ENCODE data around the gene ZBTB8OS. TPM values are rescaled to one million over a fixed set of nuclear protein-coding genes. Genes with fewer than 3 reads are reported as not detected.

ZBTB8OS gene
- total RNA-seq, 2 donors from 2014 or later, result 12.5 to 22.7 TPM

DNA sequence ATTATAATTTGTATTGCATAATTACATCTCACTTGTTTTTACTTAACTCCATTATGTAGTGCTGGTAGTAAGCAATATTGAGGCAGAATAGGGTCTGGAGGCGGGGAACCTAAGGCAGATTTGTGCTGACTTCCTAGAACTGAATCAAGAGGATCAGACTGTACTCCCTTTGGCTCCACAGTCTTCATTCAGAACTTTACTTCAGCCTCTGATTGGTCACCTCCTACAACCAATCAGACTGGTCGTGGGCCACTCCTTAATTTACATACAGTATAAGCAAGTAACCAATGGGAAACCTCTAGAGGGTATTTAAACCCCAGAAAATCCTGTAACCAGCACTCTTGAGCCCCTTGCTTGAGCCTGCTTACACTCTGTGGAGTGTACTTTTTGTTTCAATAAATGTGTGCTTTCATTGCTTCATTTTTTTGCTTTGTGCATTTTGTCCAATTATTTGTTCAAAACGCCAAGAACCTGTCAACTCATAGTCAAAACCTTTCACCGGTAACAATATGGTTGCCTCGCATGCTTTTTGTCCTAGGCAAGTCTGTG, 31.6 kb downstream of the ZBTB8OS start:
- H3K27ac ChIP-seq, result no peak overlapping the region
- no peaks in the 10 kb centered on the region for H3K4me1 ChIP-seq
- no peak for DNase-seq
- no peak for TF ChIP-seq POLR2A (IDR thresholded peaks at IDR 0.05)
- TF ChIP-seq CTCF (IDR thresholded peaks at IDR 0.05), result no peak
- H3K27me3 ChIP-seq, result no peaks in the 10 kb centered on the region
- H3K36me3 ChIP-seq (replicated peaks in 1 of 2; ENCODE audit: insufficient read depth in 1 of 2, low read depth in 2 of 2), result no peaks in the 10 kb centered on the region
- H3K9me3 ChIP-seq, result no peaks in the 10 kb centered on the region
- intact Hi-C loops (cut with DNase I), result no loop called here
- H3K4me3 ChIP-seq, result no peak overlapping the region
- WGBS, 2 donors, result 93 to 95% methylated on average over 5 of the region's 5 CpGs
- no peak for ATAC-seq

DNA sequence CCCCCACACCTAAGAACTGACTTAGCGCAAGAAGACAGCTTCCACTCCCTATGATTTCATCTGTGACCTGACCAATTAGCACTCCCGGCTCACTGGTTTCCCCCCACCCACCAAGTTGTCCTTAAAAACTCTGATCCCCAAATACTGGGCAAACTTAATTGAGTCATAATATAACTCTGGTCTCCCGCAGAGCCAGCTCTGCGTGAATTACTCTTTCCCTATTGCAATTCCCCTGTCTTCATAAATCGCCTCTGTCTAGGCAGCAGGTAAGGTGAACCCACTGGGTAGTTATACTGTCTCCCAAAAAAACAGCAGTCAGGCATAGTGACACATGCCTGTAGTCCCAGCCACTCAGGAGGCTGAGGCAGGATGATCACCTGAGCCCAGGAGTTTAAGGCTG, 36.9 kb downstream of the ZBTB8OS start:
- no peak for DNase-seq
- Histone ChIP-seq H3K36me3 (replicated peaks in 1 of 2; ENCODE audit: insufficient read depth in 1 of 2, low read depth in 2 of 2) (no peaks in the 10 kb centered on the region), H3K4me3 (no peak overlapping the region), H3K27ac (no peak overlapping the region), H3K27me3 (no peaks in the 10 kb centered on the region), H3K9me3 (no peaks in the 10 kb centered on the region), H3K4me1 (peaks cover 6% of the 10 kb centered on the region)
- no peak for ATAC-seq
- TF ChIP-seq CTCF (IDR thresholded peaks at IDR 0.05), result no peak
- no peak for TF ChIP-seq POLR2A (IDR thresholded peaks at IDR 0.05)
- WGBS, 2 donors, result 82 to 87% methylated on average over 5 of the region's 5 CpGs
- intact Hi-C loops (cut with DNase I), result no loop called here

- Histone ChIP-seq H3K36me3 (replicated peaks in 1 of 2; ENCODE audit: insufficient read depth in 1 of 2, low read depth in 2 of 2) (no peaks in the 10 kb centered on the region), H3K27ac (peak overlapping the region in 2 of 4 donors; percentile 14 to 45), H3K27me3 (no peaks in the 10 kb centered on the region), H3K9me3 (no peaks in the 10 kb centered on the region), H3K4me3 (peak overlapping the region in 1 of 2 donors; percentile 2), H3K4me1 (peaks cover 6% of the 10 kb centered on the region)
- peak; percentile 100 for ATAC-seq
- DNase-seq, result peak; percentile 91 to 94 (median 91)
- intact Hi-C loops (cut with DNase I), result no loop called here
- WGBS, 2 donors, result 4 to 14% methylated on average over 13 to 35 of the region's 35 CpGs
- TF ChIP-seq CTCF (IDR thresholded peaks at IDR 0.05) (peak in 5 of 7 experiments; percentile 44 to 61 (median 45)), POLR2A (IDR thresholded peaks at IDR 0.05) (peak; percentile 45 to 70 (median 68))
Observed at GRCh38 chr1:32612189-32612881, 38.0 kb downstream of the ZBTB8OS start.

GRCh38 chr1:32611859-32612188, 38.5 kb downstream of the ZBTB8OS start:
- Histone ChIP-seq H3K36me3 (replicated peaks in 1 of 2; ENCODE audit: insufficient read depth in 1 of 2, low read depth in 2 of 2) (no peaks in the 10 kb centered on the region), H3K4me1 (peaks cover 6% of the 10 kb centered on the region), H3K27me3 (no peaks in the 10 kb centered on the region), H3K27ac (peak overlapping the region in 2 of 4 donors; percentile 14 to 45), H3K4me3 (peak overlapping the region in 1 of 2 donors; percentile 2), H3K9me3 (no peaks in the 10 kb centered on the region)
- no peak for DNase-seq
- intact Hi-C loops (cut with DNase I), result no loop called here
- ATAC-seq, result no peak
- WGBS, 2 donors, result 10 to 24% methylated on average over 3 to 12 of the region's 12 CpGs
- TF ChIP-seq CTCF (IDR thresholded peaks at IDR 0.05), result no peak
- no peak for TF ChIP-seq POLR2A (IDR thresholded peaks at IDR 0.05)

GRCh38 chr1:32609180-32609579, 41.2 kb downstream of the ZBTB8OS start:
- DNase-seq (no peak), ATAC-seq (no peak)
- TF ChIP-seq CTCF (IDR thresholded peaks at IDR 0.05), result no peak
- WGBS, 2 donors, result 78 to 80% methylated on average over 4 of the region's 4 CpGs
- peaks cover 6% of the 10 kb centered on the region for H3K4me1 ChIP-seq
- no peak overlapping the region for H3K4me3 ChIP-seq
- no peaks in the 10 kb centered on the region for H3K9me3 ChIP-seq
- H3K27me3 ChIP-seq, result no peaks in the 10 kb centered on the region
- no peaks in the 10 kb centered on the region for H3K36me3 ChIP-seq (replicated peaks in 1 of 2; ENCODE audit: insufficient read depth in 1 of 2, low read depth in 2 of 2)
- H3K27ac ChIP-seq, result no peak overlapping the region
- intact Hi-C loops (cut with DNase I), result no loop called here

All from body of pancreas (tissue), 4 donors.